IMR-90 (cell line): ENCODE measurements around the gene C9orf43. TPM values are rescaled to one million over a fixed set of nuclear protein-coding genes. Genes with fewer than 3 reads are reported as not detected.

Experiments
- ATAC-seq: fragments of 200-7000 bp; cut with Tn5 transposase; 2 replicates; pipeline ENCODE4 v1.9.1; 2020; ENCODE audit warnings: low read depth, mild to moderate bottlenecking, moderate library complexity
- BruUV-seq: library from RNA; stranded (reverse); fragments of 400-500 nt; replicated peaks from 2 replicates; lab custom pipeline; 2021; lab: Mats Ljungman, UMichigan
- CTCF ChIA-PET: fragments of 300-600 bp; formaldehyde crosslinking; extraction: SDS; loops from one replicate; lab custom pipeline; 2021; ENCODE audit warnings: antibody characterized with exemption; lab: Yijun Ruan, JAX
- POLR2A ChIA-PET: fragments of 300-600 bp; sonication (Branson Sonifier 250); formaldehyde crosslinking; loops from one replicate; lab custom pipeline; 2022; ENCODE audit warnings: antibody characterized with exemption; ENCODE audit not compliant: unreplicated experiment; lab: Charles Lee
- DNase-seq: peaks from one replicate; pipeline ENCODE4 v3.0.0; 2013
- H2AFZ ChIP-seq: replicated peaks from 2 replicates; pipeline ENCODE3; 2013; ENCODE audit warnings: low read length, mild to moderate bottlenecking; ENCODE audit not compliant: poor library complexity
- H2AK5ac ChIP-seq: 2 replicates; pipeline ENCODE4 v1.6.1; 2013; ENCODE audit warnings: low read depth, low read length, inconsistent platforms
- H2AK9ac ChIP-seq: replicated peaks from 2 replicates; pipeline ENCODE3; 2013; ENCODE audit warnings: mild to moderate bottlenecking, low read depth, low read length, moderate library complexity; ENCODE audit not compliant: poor library complexity
- H2BK120ac ChIP-seq: 2 replicates; pipeline ENCODE4 v1.6.1; 2013; ENCODE audit warnings: low read depth, low read length, inconsistent platforms
- H2BK15ac ChIP-seq: 3 replicates; pipeline ENCODE4 v1.6.1; 2013; ENCODE audit warnings: low read depth, low read length, inconsistent platforms
- H2BK20ac ChIP-seq: 2 replicates; pipeline ENCODE4 v1.6.1; 2013; ENCODE audit warnings: low read depth, mild to moderate bottlenecking, inconsistent platforms, low read length, moderate library complexity
- H2BK5ac ChIP-seq: 2 replicates; pipeline ENCODE4 v1.6.1; 2013; ENCODE audit warnings: mild to moderate bottlenecking, low read depth, low read length, inconsistent platforms; ENCODE audit not compliant: poor library complexity, severe bottlenecking
- H3K14ac ChIP-seq: replicated peaks from 2 replicates; pipeline ENCODE4 v1.6.1; 2013; ENCODE audit warnings: low read depth, low read length, inconsistent platforms
- H3K18ac ChIP-seq: 2 replicates; pipeline ENCODE4 v1.6.1; 2013; ENCODE audit warnings: low read depth, low read length, control low read depth
- H3K23ac ChIP-seq: 2 replicates; pipeline ENCODE4 v1.6.1; 2013; ENCODE audit warnings: low read depth, low read length, inconsistent platforms
- H3K27ac ChIP-seq: 2 replicates; pipeline ENCODE4 v1.5.1; 2013; ENCODE audit warnings: mild to moderate bottlenecking, control low read depth, low read length; ENCODE audit not compliant: insufficient read depth
- H3K27me3 ChIP-seq: 2 replicates; pipeline ENCODE4 v1.6.1; 2013; ENCODE audit warnings: low read length; ENCODE audit not compliant: control insufficient read depth, insufficient read depth
- H3K36me3 ChIP-seq: 2 replicates; pipeline ENCODE4 v1.6.1; 2013; ENCODE audit warnings: low read length, mixed read lengths; ENCODE audit not compliant: control insufficient read depth, insufficient read depth
- H3K4ac ChIP-seq: 2 replicates; pipeline ENCODE4 v1.6.1; 2013; ENCODE audit warnings: low read depth, low read length, inconsistent platforms
- H3K4me1 ChIP-seq: 2 replicates; pipeline ENCODE4 v1.6.1; 2013; ENCODE audit warnings: low read length, mixed read lengths; ENCODE audit not compliant: control insufficient read depth, insufficient read depth
- H3K4me2 ChIP-seq: 2 replicates; pipeline ENCODE4 v1.6.1; 2013; ENCODE audit warnings: low read depth, mild to moderate bottlenecking, control low read depth, low read length, moderate library complexity
- H3K4me3 ChIP-seq: 2 replicates; pipeline ENCODE4 v1.5.1; 2013; ENCODE audit warnings: low read depth, mild to moderate bottlenecking, control low read depth, low read length, moderate library complexity; ENCODE audit not compliant: insufficient read depth
- H3K56ac ChIP-seq: 2 replicates; pipeline ENCODE4 v1.6.1; 2013; ENCODE audit warnings: low read length, inconsistent platforms; ENCODE audit not compliant: insufficient read depth; ENCODE audit errors: extremely low read depth
- H3K79me1 ChIP-seq, 2 experiments: 2 replicates each; pipeline ENCODE4 v1.6.1; 2013; ENCODE audit warnings: low read length in 2 of 2, inconsistent platforms in 1 of 2, low read depth in 1 of 2
- H3K9ac ChIP-seq: 2 replicates; pipeline ENCODE4 v1.6.1; 2013; ENCODE audit warnings: low read depth, low read length, control low read depth
- H3K9me1 ChIP-seq: 2 replicates; pipeline ENCODE4 v1.6.1; 2013; ENCODE audit warnings: low read length, inconsistent platforms; ENCODE audit not compliant: insufficient read depth
- H3K9me3 ChIP-seq: 2 replicates; pipeline ENCODE4 v1.6.1; 2013; ENCODE audit warnings: low read length; ENCODE audit not compliant: control insufficient read depth, insufficient read depth
- H4K20me1 ChIP-seq: 2 replicates; pipeline ENCODE4 v1.6.1; 2013; ENCODE audit warnings: low read length, inconsistent platforms; ENCODE audit not compliant: insufficient read depth
- H4K5ac ChIP-seq: 2 replicates; pipeline ENCODE4 v1.6.1; 2013; ENCODE audit warnings: mild to moderate bottlenecking, low read depth, low read length, control low read depth
- H4K8ac ChIP-seq, 2 experiments: 2 replicates each; pipeline ENCODE4 v1.6.1; 2013; ENCODE audit warnings: low read depth in 2 of 2, low read length in 2 of 2, control low read depth in 1 of 2, inconsistent platforms in 1 of 2
- H4K91ac ChIP-seq: 2 replicates; pipeline ENCODE4 v1.6.1; 2013; ENCODE audit warnings: low read depth, low read length, inconsistent platforms; ENCODE audit not compliant: insufficient read depth
- BHLHE40 ChIP-seq: fragments of 150-350 bp; IDR thresholded peaks from 2 replicates; pipeline ENCODE4 v1.6.1; 2016; ENCODE audit warnings: mild to moderate bottlenecking, low read depth, low read length
- CEBPB ChIP-seq: IDR thresholded peaks from 2 replicates; pipeline ENCODE4 v1.6.1; 2012; ENCODE audit warnings: low read depth, low read length, improper control_type of control experiment
- CHD1 ChIP-seq: IDR thresholded peaks from 2 replicates; pipeline ENCODE4 v1.6.1; 2012; ENCODE audit warnings: low read depth, low read length, improper control_type of control experiment
- CTCF ChIP-seq: conservative IDR thresholded peaks from 2 replicates; pipeline ENCODE4 v1.5.1; 2012; ENCODE audit warnings: mild to moderate bottlenecking, low read depth, low read length, improper control_type of control experiment
- FOS ChIP-seq: fragments of 150-350 bp; IDR thresholded peaks from 2 replicates; pipeline ENCODE4 v1.6.1; 2016; ENCODE audit warnings: low read depth, low read length
- MAFK ChIP-seq: IDR thresholded peaks from 2 replicates; pipeline ENCODE4 v1.6.1; 2012; ENCODE audit warnings: low read depth, low read length, improper control_type of control experiment
- MAZ ChIP-seq: IDR thresholded peaks from 2 replicates; pipeline ENCODE4 v1.6.1; 2012; ENCODE audit warnings: low read depth, mild to moderate bottlenecking, low read length, improper control_type of control experiment, moderate library complexity, borderline replicate concordance
- MXI1 ChIP-seq: IDR thresholded peaks from 2 replicates; pipeline ENCODE4 v1.6.1; 2012; ENCODE audit warnings: low read depth, mild to moderate bottlenecking, low read length, moderate library complexity, borderline replicate concordance
- NFE2L2 ChIP-seq: fragments of 150-350 bp; IDR thresholded peaks from 2 replicates; pipeline ENCODE4 v1.6.1; 2016; ENCODE audit warnings: low read depth, mild to moderate bottlenecking, low read length
- POLR2A ChIP-seq: IDR thresholded peaks from 2 replicates; pipeline ENCODE4 v1.6.1; 2012; ENCODE audit warnings: mild to moderate bottlenecking, low read depth, low read length
- RAD21 ChIP-seq: IDR thresholded peaks from 2 replicates; pipeline ENCODE4 v1.6.1; 2012; ENCODE audit warnings: low read length, improper control_type of control experiment
- RFX5 ChIP-seq: IDR thresholded peaks from 2 replicates; pipeline ENCODE4 v1.8.0; 2012; ENCODE audit warnings: low read depth, mild to moderate bottlenecking, low read length, moderate library complexity
- SMC3 ChIP-seq: fragments of 150-350 bp; IDR thresholded peaks from 2 replicates; pipeline ENCODE4 v1.6.1; 2016; ENCODE audit warnings: low read depth, mild to moderate bottlenecking, antibody characterized with exemption, low read length, moderate library complexity
- USF2 ChIP-seq: fragments of 150-350 bp; IDR thresholded peaks from 2 replicates; pipeline ENCODE4 v1.6.1; 2017; ENCODE audit warnings: mild to moderate bottlenecking, antibody characterized with exemption, low read length, low read depth
- WGBS, 2 experiments: methylation state at CpG; one replicate each; pipeline versions ENCODE4 v1.1.5 to v1.1.7; 2013; ENCODE audit warnings: missing lambda C conversion rate in 2 of 2; ENCODE audit not compliant: insufficient read length in 1 of 2; ENCODE audit errors: extremely low coverage in 2 of 2; 5-methylcytosine and 5-hydroxymethylcytosine counted together
- dilution Hi-C: fragments of 300-500 bp; cut with HindIII; formaldehyde crosslinking; loops from one replicate; pipeline ENCODE4 v1.14.3; 2018; ENCODE audit warnings: low sequenced_read_pairs; ENCODE audit not compliant: unreplicated experiment
- in situ Hi-C: fragments of 300-500 bp; cut with MboI; formaldehyde crosslinking; loops from 3 replicates; pipeline ENCODE4 v1.14.3; 2019; ENCODE audit warnings: low sequenced_read_pairs, inconsistent platforms, mixed read lengths
- intact Hi-C: fragments of 100-400 bp; cut with micrococcal nuclease; formaldehyde crosslinking; loops from 2 replicates; pipeline ENCODE4 v1.10.0; 2022
- polyA plus RNA-seq, 3 experiments: library from polyadenylated mRNA; depleted of rRNA; stranded (reverse); fragments of >200 nt; gene quantifications; 2 replicates each; pipeline ENCODE4 v1.2.3, GENCODE V29; 2012; ENCODE audit warnings: low replicate concordance in 1 of 3
- total RNA-seq: library from RNA; depleted of rRNA; stranded (reverse); fragments of >200 nt; gene quantifications from 2 replicates; pipeline ENCODE4 v1.2.3, GENCODE V29; 2012
- TF ChIP-seq, protein P1 (sequence below): fragments of 150-350 bp; IDR thresholded peaks from 2 replicates; pipeline ENCODE4 v1.6.1; 2016; ENCODE audit warnings: low read depth, mild to moderate bottlenecking, low read length, moderate library complexity, borderline replicate concordance

The C9orf43 gene
- total and polyA plus RNA-seq, 2 of the 4 experiments (the other 2 are of a cell fraction): 0.36 to 0.46 TPM

DNA sequence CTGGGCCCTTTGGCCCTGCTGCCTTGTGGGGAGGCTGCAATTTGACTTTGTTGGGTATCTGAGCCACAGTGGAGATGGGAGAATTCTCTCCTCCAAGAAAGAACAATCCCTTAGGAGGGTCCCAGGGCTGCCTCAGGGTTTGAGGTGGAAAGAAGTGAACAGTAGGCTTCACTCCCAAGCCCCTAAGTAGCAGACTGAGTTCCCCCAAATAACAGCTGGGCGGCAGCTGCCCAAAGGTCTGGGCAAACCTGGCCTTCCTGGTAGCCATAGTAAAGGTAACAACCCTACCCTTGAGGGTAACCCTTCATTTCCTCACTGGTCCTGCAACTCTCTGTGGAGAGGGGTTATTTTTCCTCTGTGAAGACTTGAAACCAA is 53.7 kb downstream of the C9orf43 start:
- Histone ChIP-seq H2BK5ac (no peak overlapping the region), H3K9me1 (no peaks in the 10 kb centered on the region; the same call in 1 of the 2 replicates), H3K56ac (no peak overlapping the region), H3K23ac (no peak overlapping the region), H3K14ac (no peak overlapping the region), H4K8ac (no peak overlapping the region), H3K4me2 (no peak overlapping the region), H3K79me1 (no peaks in the 10 kb centered on the region), H4K5ac (no peak overlapping the region), H2BK20ac (no peak overlapping the region), H2AK5ac (no peak overlapping the region), H2BK15ac (no peak overlapping the region), H4K20me1 (no peaks in the 10 kb centered on the region), H3K27me3 (peaks cover 15% of the 10 kb centered on the region), H4K91ac (no peak overlapping the region), H3K4ac (no peak overlapping the region), H3K36me3 (no peaks in the 10 kb centered on the region), H3K9me3 (no peaks in the 10 kb centered on the region), H3K18ac (no peak overlapping the region), H2AK9ac (no peak overlapping the region), H3K4me3 (no peak overlapping the region), H3K9ac (no peak overlapping the region), H2BK120ac (no peak overlapping the region), H3K27ac (no peak overlapping the region), H3K4me1 (peaks cover 6% of the 10 kb centered on the region; the same call in 1 of the 2 replicates), H2AFZ (no peak overlapping the region)
- ATAC-seq: no peak
- dilution Hi-C loops: no loop called here
- intact Hi-C loops: no loop called here
- CTCF ChIA-PET: no interaction called here
- TF ChIP-seq, protein P1, sequence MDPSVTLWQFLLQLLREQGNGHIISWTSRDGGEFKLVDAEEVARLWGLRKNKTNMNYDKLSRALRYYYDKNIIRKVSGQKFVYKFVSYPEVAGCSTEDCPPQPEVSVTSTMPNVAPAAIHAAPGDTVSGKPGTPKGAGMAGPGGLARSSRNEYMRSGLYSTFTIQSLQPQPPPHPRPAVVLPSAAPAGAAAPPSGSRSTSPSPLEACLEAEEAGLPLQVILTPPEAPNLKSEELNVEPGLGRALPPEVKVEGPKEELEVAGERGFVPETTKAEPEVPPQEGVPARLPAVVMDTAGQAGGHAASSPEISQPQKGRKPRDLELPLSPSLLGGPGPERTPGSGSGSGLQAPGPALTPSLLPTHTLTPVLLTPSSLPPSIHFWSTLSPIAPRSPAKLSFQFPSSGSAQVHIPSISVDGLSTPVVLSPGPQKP: no peak
- TF ChIP-seq FOS (no peak), USF2 (no peak), SMC3 (no peak), MXI1 (no peak), MAZ (no peak), CHD1 (no peak), MAFK (no peak), RFX5 (no peak), BHLHE40 (no peak), RAD21 (no peak), CEBPB (no peak), POLR2A (no peak), CTCF (no peak), NFE2L2 (no peak)
- POLR2A ChIA-PET: no interaction called here
- in situ Hi-C loops: no loop called here
- no peak for DNase-seq
- BruUV-seq: no TSS peak
- no CpG with 5 or more reads among the region's 1 CpG for WGBS, 2 experiments
